ENCODE measurements around the gene TRIM7. TPM values are rescaled to one million over a fixed set of nuclear protein-coding genes. Genes with fewer than 3 reads are reported as not detected.
A peak's percentile ranks its signal among the peaks of the same experiment; 100 is the strongest.
"Not testable (repeated sequence)": the region's sequence is repeated elsewhere in the genome, so short reads cannot be mapped to it uniquely, and the experiment has no call there.

The TRIM7 gene
- total RNA-seq, 1 donor from 2014 or later: 0.23 TPM

- ATAC-seq: not testable (repeated sequence)
Observed at GRCh38 chr5:181214249-181214648, 9.3 kb upstream of the TRIM7 start.

GRCh38 chr5:181212934-181213333 lies 7.9 kb upstream of the TRIM7 start:
- ATAC-seq: no peak
- DNase-seq (ENCODE audit: low spot score): no peak

More at GRCh38 chr5:181214249-181214648, 9.3 kb upstream of the TRIM7 start:
- not testable (repeated sequence) for DNase-seq (ENCODE audit: low spot score)

- no peak for DNase-seq (ENCODE audit: low spot score)
- no peak for ATAC-seq
Observed at GRCh38 chr5:181212080-181212479, 7.1 kb upstream of the TRIM7 start.

GRCh38 chr5:181211208-181211607 lies 6.2 kb upstream of the TRIM7 start:
- DNase-seq (ENCODE audit: low spot score): no peak
- no peak for ATAC-seq

GRCh38 chr5:181210698-181211097 lies 5.7 kb upstream of the TRIM7 start:
- ATAC-seq: not testable (repeated sequence)

GRCh38 chr5:181210148-181210547 lies 5.2 kb upstream of the TRIM7 start:
- not testable (repeated sequence) for DNase-seq (ENCODE audit: low spot score); ATAC-seq

More at GRCh38 chr5:181210698-181211097, 5.7 kb upstream of the TRIM7 start:
- DNase-seq (ENCODE audit: low spot score): not testable (repeated sequence)

GRCh38 chr5:181209006-181209405 lies 4.0 kb upstream of the TRIM7 start:
- ATAC-seq: not testable (repeated sequence)

GRCh38 chr5:181207960-181208253 lies 2.9 kb upstream of the TRIM7 start:
- DNase-seq (ENCODE audit: low spot score) (no peak), ATAC-seq (no peak)

More at GRCh38 chr5:181209006-181209405, 4.0 kb upstream of the TRIM7 start:
- DNase-seq (ENCODE audit: low spot score): not testable (repeated sequence)

- ATAC-seq: peak; percentile 50
- DNase-seq (ENCODE audit: low spot score): peak; percentile 82
Observed at GRCh38 chr5:181207214-181207959, 2.4 kb upstream of the TRIM7 start.

- DNase-seq (ENCODE audit: low spot score): no peak
- ATAC-seq: no peak
Observed at GRCh38 chr5:181205761-181206649, 1.0 kb upstream of the TRIM7 start.

- peak; percentile 38 for ATAC-seq
- DNase-seq (ENCODE audit: low spot score): no peak
Observed at GRCh38 chr5:181204113-181204825, 727 bp downstream of the TRIM7 start.

GRCh38 chr5:181203777-181204112 lies 1.3 kb downstream of the TRIM7 start:
- DNase-seq (ENCODE audit: low spot score) (no peak), ATAC-seq (no peak)

GRCh38 chr5:181203093-181203711 lies 1.8 kb downstream of the TRIM7 start:
- DNase-seq (ENCODE audit: low spot score) (no peak), ATAC-seq (peak; percentile 14)

GRCh38 chr5:181200816-181201215 lies 4.2 kb downstream of the TRIM7 start:
- ATAC-seq (no peak), DNase-seq (ENCODE audit: low spot score) (no peak)

- ATAC-seq: no peak
- no peak for DNase-seq (ENCODE audit: low spot score)
Observed at GRCh38 chr5:181199881-181200638, 4.9 kb downstream of the TRIM7 start.

GRCh38 chr5:181198905-181199519 lies 6.0 kb downstream of the TRIM7 start:
- DNase-seq (ENCODE audit: low spot score): no peak
- no peak for ATAC-seq

GRCh38 chr5:181198106-181198685 lies 6.8 kb downstream of the TRIM7 start:
- DNase-seq (ENCODE audit: low spot score) (no peak), ATAC-seq (no peak)

GRCh38 chr5:181197326-181197951 lies 7.6 kb downstream of the TRIM7 start:
- DNase-seq (ENCODE audit: low spot score): no peak
- ATAC-seq: no peak

GRCh38 chr5:181195249-181195761 lies 9.7 kb downstream of the TRIM7 start:
- ATAC-seq (no peak), DNase-seq (ENCODE audit: low spot score) (no peak)
